ENCODE results near the gene PAN3.
"Not testable (repeated sequence)": the region's sequence is repeated elsewhere in the genome, so short reads cannot be mapped to it uniquely, and the experiment has no call there.

Gene PAN3

GRCh38 chr13:28138012-28138755 is at the start of gene PAN3:
Gene PAN3 (plus strand): TSS chr13:28138545. CDS start chr13:28138658, 113 bp downstream.
- DNase-seq (ENCODE audit: low spot score), result peak; percentile 91

- DNase-seq (ENCODE audit: low spot score), result no peak
Observed at GRCh38 chr13:28089065-28089464, 49.3 kb upstream of the PAN3 start.

GRCh38 chr13:28092431-28092830 is 45.9 kb upstream of the PAN3 start:
- no peak for DNase-seq (ENCODE audit: low spot score)

GRCh38 chr13:28093881-28094280 is 44.5 kb upstream of the PAN3 start:
- DNase-seq (ENCODE audit: low spot score), result no peak

DNA sequence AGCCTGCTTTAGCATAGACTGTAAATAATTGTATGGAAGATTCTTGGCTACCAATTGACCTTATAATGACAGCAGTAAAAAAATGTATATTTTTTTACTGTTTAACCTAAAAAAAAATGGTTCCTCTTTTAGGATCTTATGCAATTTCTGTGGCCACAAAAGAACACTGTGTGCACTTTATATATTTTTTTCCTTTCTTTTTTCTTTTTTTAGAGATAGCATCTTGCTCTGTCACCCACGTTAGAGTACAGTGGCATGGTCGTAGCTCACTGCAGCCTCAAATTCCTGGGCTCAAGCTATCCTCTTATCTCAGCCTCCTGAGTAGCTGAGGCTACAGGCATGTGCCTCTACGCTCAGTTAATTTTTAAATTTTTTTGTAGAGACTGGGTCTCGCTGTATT is 44.0 kb upstream of the PAN3 start:
- no peak for DNase-seq (ENCODE audit: low spot score)

DNA sequence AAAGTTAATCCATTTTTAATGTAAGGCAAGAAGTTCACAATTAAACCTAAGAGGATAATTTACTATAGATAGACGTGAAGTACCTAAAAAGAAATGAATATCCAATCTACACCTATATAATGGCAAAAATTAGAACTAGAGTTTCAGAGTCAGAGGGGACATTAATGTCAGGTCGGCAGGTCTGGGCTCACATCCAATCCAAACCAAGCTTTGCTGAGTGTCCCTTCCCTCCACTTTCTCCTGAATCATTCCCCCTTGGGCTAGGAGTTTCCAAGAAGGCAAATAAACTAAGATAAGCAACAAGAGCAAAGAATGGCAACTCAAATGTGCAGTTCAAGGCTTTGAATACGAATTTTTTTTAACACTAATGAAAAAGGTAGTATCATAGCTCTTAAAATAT is 40.8 kb upstream of the PAN3 start:
- no peak for DNase-seq (ENCODE audit: low spot score)

DNA sequence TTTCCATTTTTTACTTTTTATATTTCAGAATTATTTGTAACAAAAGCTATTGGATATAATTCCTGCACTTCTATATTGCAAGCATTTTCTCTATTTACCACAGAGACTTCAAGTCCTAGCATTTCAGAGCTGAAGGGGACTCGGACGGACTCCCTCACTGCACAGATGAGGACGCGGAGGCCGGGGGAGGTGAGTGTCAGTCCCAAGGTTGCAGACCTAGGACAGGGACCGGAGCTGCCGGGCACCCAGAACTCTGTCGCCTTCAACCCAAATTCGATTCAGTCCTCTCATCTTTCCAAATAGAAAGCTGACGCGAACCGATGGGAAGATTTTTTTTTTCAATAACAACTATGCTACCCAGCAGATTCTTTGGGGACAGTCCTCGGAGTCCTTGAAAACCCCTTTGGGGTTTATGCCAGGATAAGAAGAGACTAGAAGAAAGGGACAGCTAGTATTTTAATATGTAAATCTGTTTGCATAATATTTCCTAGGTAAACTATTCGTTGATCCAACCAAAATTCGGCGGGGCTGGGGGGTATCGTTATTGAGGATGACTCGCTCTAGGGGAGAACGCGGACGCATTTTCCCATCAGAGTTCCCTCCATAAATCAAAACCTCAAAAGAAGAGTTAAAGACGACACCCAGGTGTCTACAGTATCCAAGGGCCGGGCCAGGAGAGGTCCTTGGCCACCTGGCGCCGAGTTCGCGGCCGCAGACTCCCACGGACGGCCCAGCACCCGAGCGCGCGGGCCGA is 38.8 kb upstream of the PAN3 start:
- no peak for DNase-seq (ENCODE audit: low spot score)

GRCh38 chr13:28100150-28101121 is 37.9 kb upstream of the PAN3 start, which contains the start of gene FLT3:
Gene FLT3 (minus strand): TSS chr13:28100576. CDS start chr13:28100510, 66 bp downstream.
- peak; percentile 77 for DNase-seq (ENCODE audit: low spot score)

DNA sequence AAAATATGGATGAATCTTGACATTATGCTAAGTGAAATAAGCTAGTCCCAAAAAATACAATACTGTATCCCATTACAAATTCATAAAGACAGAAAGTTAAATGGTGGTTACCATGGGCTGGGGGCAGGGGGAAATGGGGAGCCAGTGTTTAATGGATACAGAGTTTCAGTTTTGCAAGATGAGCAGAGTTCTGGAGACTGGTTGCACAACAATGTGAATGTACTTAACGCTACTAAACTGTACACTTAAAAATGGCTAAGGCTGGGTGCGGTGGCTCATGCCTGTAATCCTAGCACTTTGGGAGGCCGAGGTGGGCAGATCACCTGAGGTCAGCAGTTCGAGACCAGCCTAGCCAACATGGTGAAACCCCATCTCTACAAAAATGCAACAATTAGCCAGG is 36.5 kb upstream of the PAN3 start:
- DNase-seq (ENCODE audit: low spot score), result not testable (repeated sequence)

- DNase-seq (ENCODE audit: low spot score), result no peak
Observed at GRCh38 chr13:28106976-28107375, 31.4 kb upstream of the PAN3 start.

GRCh38 chr13:28110414-28110813 is 27.9 kb upstream of the PAN3 start:
- DNase-seq (ENCODE audit: low spot score), result no peak

- no peak for DNase-seq (ENCODE audit: low spot score)
Observed at GRCh38 chr13:28116736-28117135, 21.6 kb upstream of the PAN3 start.

- no peak for DNase-seq (ENCODE audit: low spot score)
Observed at GRCh38 chr13:28117689-28118377, 20.5 kb upstream of the PAN3 start.

GRCh38 chr13:28120317-28120716 is 18.0 kb upstream of the PAN3 start:
- no peak for DNase-seq (ENCODE audit: low spot score)

DNA sequence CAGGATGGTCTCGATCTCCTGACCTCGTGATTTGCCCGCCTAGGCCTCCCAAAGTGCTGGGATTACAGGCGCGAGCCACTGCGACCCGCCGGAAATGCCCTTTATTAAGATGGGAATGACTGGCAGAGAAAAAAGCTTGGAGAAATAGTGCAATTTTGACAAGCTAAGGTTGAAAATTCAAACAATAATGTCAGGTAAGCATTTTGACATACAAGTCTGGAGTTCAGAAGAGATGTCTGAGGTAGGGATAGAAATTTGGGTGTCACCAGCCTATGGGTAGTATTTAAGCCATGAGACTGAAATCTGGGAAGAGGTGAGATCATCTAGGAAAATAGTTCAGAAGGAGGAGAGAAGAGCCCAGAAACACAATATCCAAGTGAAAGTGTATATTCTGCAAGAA is 17.1 kb upstream of the PAN3 start:
- DNase-seq (ENCODE audit: low spot score), result no peak

DNA sequence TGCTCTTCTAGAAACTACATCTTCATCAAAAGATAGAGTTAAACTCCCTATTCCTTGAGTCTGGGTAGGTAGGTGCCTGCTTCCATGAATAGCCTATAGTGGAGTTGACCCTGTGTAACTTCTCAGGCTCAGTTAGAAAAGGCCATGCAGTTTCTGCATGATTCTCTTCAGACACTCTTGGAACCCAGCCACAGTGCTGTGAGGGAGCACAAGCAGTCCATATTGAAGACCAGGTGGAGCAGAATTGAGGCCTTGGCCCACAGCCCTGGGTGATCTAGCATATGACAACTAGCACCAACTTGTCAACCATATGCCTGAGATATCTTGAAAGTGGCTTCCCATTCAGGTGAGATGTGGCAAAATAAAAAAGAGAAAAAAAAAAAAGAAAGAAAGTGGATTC is 10.3 kb upstream of the PAN3 start:
- DNase-seq (ENCODE audit: low spot score), result no peak

- DNase-seq (ENCODE audit: low spot score), result no peak
Observed at GRCh38 chr13:28128926-28129325, 9.4 kb upstream of the PAN3 start.

- no peak for DNase-seq (ENCODE audit: low spot score)
Observed at GRCh38 chr13:28129911-28130693, 8.2 kb upstream of the PAN3 start.

- no peak for DNase-seq (ENCODE audit: low spot score)
Observed at GRCh38 chr13:28131646-28132045, 6.7 kb upstream of the PAN3 start.

DNA sequence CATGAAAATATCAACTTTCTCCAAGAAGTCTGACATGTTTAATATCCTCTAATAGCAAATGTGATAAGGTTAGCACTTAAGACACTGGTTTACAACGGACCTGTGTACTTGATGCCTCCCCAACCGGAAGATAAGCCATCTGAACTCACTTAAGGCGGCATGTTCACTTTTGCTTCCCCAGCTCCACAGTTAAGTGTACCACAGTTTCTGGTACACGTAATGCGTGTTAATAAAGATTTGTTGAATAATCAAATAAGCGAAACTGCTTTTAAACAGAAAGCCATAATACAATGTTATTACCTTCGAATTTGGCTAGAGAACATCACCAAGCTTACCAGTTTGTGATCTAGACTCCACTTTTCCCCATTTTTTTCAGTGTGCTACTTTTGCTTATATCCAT is 1.4 kb upstream of the PAN3 start:
- DNase-seq (ENCODE audit: low spot score), result peak; percentile 25

GRCh38 chr13:28137596-28137995 is 749 bp upstream of the PAN3 start:
- DNase-seq (ENCODE audit: low spot score), result no peak

Measured in germinal center (tissue), 1 donor.